ENCODE results near the gene UTS2B. TPM values are rescaled to one million over a fixed set of nuclear protein-coding genes. Genes with fewer than 3 reads are reported as not detected.

The UTS2B gene
- total and polyA plus RNA-seq, 5 donors from 2014 or later, result not detected

DNA sequence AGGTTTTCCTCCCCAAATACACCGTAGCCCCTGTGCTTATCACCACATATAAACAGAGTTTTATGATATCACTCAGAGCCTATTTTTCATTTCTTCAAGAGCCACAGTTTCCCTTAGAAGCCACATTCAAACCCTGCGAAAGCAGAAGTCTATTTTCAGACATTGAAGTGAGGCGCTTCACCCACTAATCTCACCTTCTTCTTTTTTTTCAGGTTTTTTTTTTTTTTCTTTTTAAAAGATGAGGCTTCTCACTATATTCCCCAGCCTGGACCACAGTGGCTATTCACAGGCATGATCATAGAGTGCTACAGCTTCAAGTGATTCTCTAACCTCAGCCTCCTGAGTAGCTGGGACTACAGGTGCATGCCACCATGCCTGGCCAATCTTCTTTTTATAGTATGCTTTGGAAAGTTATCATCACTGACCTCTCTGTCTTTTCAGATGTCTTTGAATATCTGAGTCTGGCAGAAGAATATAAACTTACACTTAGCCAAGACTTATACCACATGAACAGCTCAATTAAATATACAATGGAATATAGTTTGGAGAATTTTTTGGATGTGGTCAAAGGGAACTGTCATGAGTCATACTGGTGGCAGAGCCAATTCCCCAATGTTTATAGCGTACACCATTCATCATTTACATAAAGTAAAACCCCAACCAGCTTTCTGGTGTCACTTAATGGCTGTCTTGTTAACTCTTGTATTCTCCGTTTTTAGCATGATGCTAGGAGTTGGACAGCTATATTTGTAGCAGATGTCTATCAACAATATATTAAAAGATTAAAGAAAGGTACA, 60.8 kb downstream of the UTS2B start:
- no peaks in the 10 kb centered on the region for H3K36me3 ChIP-seq (ENCODE audit: control insufficient read depth, insufficient read depth, low read length)
- Mint-ChIP-seq H3K27me3 (no peaks in the 10 kb centered on the region), H3K4me3 (no peak overlapping the region)

DNA sequence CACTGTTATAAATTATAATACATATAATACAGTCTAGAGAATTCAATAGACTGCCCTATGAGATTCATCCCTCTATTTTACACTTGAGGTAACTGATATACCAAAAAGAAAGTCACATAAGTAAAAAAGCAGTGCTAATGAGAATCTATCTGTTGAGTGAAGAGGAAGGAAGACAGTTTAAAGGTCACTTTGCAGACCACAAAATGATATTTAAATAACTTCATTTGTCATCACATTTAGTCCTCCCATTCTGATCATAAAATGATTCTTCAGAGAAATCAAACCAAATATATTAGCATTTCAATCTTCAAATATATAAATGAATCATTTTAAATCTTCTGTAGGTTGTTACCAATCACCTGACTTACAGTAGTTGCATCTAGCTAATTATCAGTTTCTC, 61.6 kb downstream of the UTS2B start:
- H3K27me3 Mint-ChIP-seq, result no peaks in the 10 kb centered on the region
- no peaks in the 10 kb centered on the region for H3K4me1 ChIP-seq (ENCODE audit: control insufficient read depth, insufficient read depth, low read length, poor library complexity, severe bottlenecking)
- H3K36me3 ChIP-seq (ENCODE audit: control insufficient read depth, insufficient read depth, low read length), result no peaks in the 10 kb centered on the region
- H3K27ac Mint-ChIP-seq, result no peak overlapping the region
- peaks cover 0 to 12% (median 2%) of the 10 kb centered on the region in 7 donors for H3K9me3 Mint-ChIP-seq
- H3K27me3 ChIP-seq (ENCODE audit: control insufficient read depth, insufficient read depth, low read length), result no peaks in the 10 kb centered on the region
- H3K4me3 Mint-ChIP-seq, result no peak overlapping the region
- H3K4me1 Mint-ChIP-seq, result no peaks in the 10 kb centered on the region
- DNase-seq (no peak), ATAC-seq (ENCODE audit: low read depth in 2 of 2) (no peak)
- no peak overlapping the region for H3K4me3 ChIP-seq (ENCODE audit: low read depth, low read length)
- no peaks in the 10 kb centered on the region for H3K36me3 Mint-ChIP-seq
- H3K9me3 ChIP-seq (ENCODE audit: control insufficient read depth in 2 of 2, low read length in 2 of 2), result no peaks in the 10 kb centered on the region
- H3K27ac ChIP-seq (ENCODE audit: insufficient read depth, low read length, poor library complexity, severe bottlenecking), result no peak overlapping the region

More for the DNA sequence above, 60.8 kb downstream of the UTS2B start:
- DNase-seq, result no peak
- Histone ChIP-seq H3K27ac (ENCODE audit: insufficient read depth, low read length, poor library complexity, severe bottlenecking) (no peak overlapping the region), H3K9me3 (ENCODE audit: control insufficient read depth in 2 of 2, low read length in 2 of 2) (no peaks in the 10 kb centered on the region), H3K4me1 (ENCODE audit: control insufficient read depth, insufficient read depth, low read length, poor library complexity, severe bottlenecking) (no peaks in the 10 kb centered on the region), H3K27me3 (ENCODE audit: control insufficient read depth, insufficient read depth, low read length) (no peaks in the 10 kb centered on the region), H3K4me3 (ENCODE audit: low read depth, low read length) (no peak overlapping the region)
- H3K4me1 Mint-ChIP-seq, result no peaks in the 10 kb centered on the region
- peaks cover 0 to 12% (median 4%) of the 10 kb centered on the region in 7 donors for H3K9me3 Mint-ChIP-seq
- H3K36me3 Mint-ChIP-seq, result no peaks in the 10 kb centered on the region
- no peak for ATAC-seq (ENCODE audit: low read depth in 2 of 2)
- no peak overlapping the region for H3K27ac Mint-ChIP-seq

DNA sequence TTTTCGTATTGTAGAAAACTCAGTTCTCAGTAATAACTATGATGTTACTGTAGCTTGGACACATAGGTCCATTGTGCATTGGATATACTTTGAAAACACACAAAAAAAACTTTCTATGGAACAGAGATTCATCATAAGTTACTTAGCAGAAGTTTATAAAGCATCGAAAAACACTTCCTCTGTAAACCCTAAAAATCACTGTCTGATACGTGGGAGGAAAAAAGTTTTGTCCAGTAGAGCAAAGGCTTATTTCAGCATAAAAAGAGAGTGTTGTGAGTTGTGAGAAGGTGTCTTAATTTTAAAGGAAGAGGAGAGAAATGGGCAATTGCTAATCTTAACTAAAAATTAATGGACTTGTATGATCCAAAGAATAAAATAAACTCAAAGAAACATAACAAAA, 66.5 kb downstream of the UTS2B start:
- DNase-seq (no peak), ATAC-seq (ENCODE audit: low read depth in 2 of 2) (no peak)
- H3K4me1 ChIP-seq (ENCODE audit: control insufficient read depth, insufficient read depth, low read length, poor library complexity, severe bottlenecking), result no peaks in the 10 kb centered on the region
- no peaks in the 10 kb centered on the region for H3K27me3 ChIP-seq (ENCODE audit: control insufficient read depth, insufficient read depth, low read length)
- H3K4me3 ChIP-seq (ENCODE audit: low read depth, low read length), result no peak overlapping the region
- Mint-ChIP-seq H3K9me3 (peaks cover 0 to 6% (median 0%) of the 10 kb centered on the region in 7 donors), H3K4me1 (peaks cover 0 to 2% (median under 1%) of the 10 kb centered on the region in 4 donors), H3K27me3 (no peaks in the 10 kb centered on the region), H3K27ac (no peak overlapping the region), H3K36me3 (no peaks in the 10 kb centered on the region), H3K4me3 (no peak overlapping the region)
- no peak overlapping the region for H3K27ac ChIP-seq (ENCODE audit: insufficient read depth, low read length, poor library complexity, severe bottlenecking)
- H3K36me3 ChIP-seq (ENCODE audit: control insufficient read depth, insufficient read depth, low read length), result no peaks in the 10 kb centered on the region
- no peaks in the 10 kb centered on the region for H3K9me3 ChIP-seq (ENCODE audit: control insufficient read depth in 2 of 2, low read length in 2 of 2)

DNA sequence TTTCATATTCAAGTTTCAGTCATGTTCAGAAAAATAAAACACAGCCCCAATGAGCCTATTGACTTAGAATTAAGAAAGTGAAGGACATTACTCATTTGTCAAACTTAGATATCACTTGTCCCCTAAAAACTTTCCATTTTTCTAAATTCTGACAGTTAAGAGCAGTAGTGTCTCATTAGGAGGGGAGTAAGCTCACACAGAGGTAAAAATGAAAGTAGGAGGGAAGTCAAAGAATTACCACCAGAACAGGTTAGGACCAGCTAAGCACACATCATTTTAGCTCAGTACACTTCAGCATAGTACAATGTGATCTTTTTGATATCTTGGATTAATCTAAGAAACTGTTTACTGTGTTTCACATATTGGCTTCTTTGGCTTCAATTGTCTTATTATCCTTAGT, 67.0 kb downstream of the UTS2B start:
- Histone ChIP-seq H3K36me3 (ENCODE audit: control insufficient read depth, insufficient read depth, low read length) (no peaks in the 10 kb centered on the region), H3K27ac (ENCODE audit: insufficient read depth, low read length, poor library complexity, severe bottlenecking) (no peak overlapping the region), H3K4me1 (ENCODE audit: control insufficient read depth, insufficient read depth, low read length, poor library complexity, severe bottlenecking) (no peaks in the 10 kb centered on the region), H3K9me3 (ENCODE audit: control insufficient read depth in 2 of 2, low read length in 2 of 2) (no peaks in the 10 kb centered on the region), H3K4me3 (ENCODE audit: low read depth, low read length) (peak overlapping the region; percentile 15), H3K27me3 (ENCODE audit: control insufficient read depth, insufficient read depth, low read length) (no peaks in the 10 kb centered on the region)
- H3K27me3 Mint-ChIP-seq, result no peaks in the 10 kb centered on the region
- no peak overlapping the region for H3K4me3 Mint-ChIP-seq
- H3K27ac Mint-ChIP-seq, result no peak overlapping the region
- ATAC-seq (ENCODE audit: low read depth in 2 of 2) (no peak), DNase-seq (no peak)
- peaks cover 0 to 6% (median 0%) of the 10 kb centered on the region in 7 donors for H3K9me3 Mint-ChIP-seq
- no peaks in the 10 kb centered on the region for H3K36me3 Mint-ChIP-seq
- peaks cover 0 to 4% (median 1%) of the 10 kb centered on the region in 4 donors for H3K4me1 Mint-ChIP-seq

DNA sequence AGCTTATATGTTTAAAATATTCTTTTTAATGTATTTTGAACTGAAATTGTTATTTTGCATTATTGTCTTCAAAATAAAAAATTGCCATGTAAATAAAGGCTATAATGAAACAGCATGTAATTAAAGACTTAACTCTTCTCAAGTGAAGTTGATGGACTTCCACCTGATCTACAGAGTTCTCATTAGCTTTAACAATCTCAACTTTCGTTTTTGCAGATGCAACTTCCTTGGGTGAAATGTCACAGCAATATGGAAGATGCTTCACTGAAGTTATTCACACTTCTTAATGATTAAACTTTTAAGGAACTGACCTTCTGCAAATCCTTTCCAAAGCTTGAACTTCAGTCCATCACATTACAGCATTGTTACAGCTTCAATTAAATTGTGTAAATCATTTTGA, 67.7 kb downstream of the UTS2B start:
- no peaks in the 10 kb centered on the region for H3K36me3 ChIP-seq (ENCODE audit: control insufficient read depth, insufficient read depth, low read length)
- DNase-seq (no peak), ATAC-seq (ENCODE audit: low read depth in 2 of 2) (no peak)
- Mint-ChIP-seq H3K4me3 (no peak overlapping the region), H3K9me3 (peaks cover 0 to 6% (median 0%) of the 10 kb centered on the region in 7 donors), H3K27me3 (no peaks in the 10 kb centered on the region), H3K36me3 (no peaks in the 10 kb centered on the region), H3K27ac (no peak overlapping the region), H3K4me1 (peaks cover 0 to 4% (median 1%) of the 10 kb centered on the region in 4 donors)
- H3K4me3 ChIP-seq (ENCODE audit: low read depth, low read length), result no peak overlapping the region
- H3K9me3 ChIP-seq (ENCODE audit: control insufficient read depth in 2 of 2, low read length in 2 of 2), result no peaks in the 10 kb centered on the region
- no peaks in the 10 kb centered on the region for H3K4me1 ChIP-seq (ENCODE audit: control insufficient read depth, insufficient read depth, low read length, poor library complexity, severe bottlenecking)
- H3K27ac ChIP-seq (ENCODE audit: insufficient read depth, low read length, poor library complexity, severe bottlenecking), result no peak overlapping the region
- H3K27me3 ChIP-seq (ENCODE audit: control insufficient read depth, insufficient read depth, low read length), result no peaks in the 10 kb centered on the region

DNA sequence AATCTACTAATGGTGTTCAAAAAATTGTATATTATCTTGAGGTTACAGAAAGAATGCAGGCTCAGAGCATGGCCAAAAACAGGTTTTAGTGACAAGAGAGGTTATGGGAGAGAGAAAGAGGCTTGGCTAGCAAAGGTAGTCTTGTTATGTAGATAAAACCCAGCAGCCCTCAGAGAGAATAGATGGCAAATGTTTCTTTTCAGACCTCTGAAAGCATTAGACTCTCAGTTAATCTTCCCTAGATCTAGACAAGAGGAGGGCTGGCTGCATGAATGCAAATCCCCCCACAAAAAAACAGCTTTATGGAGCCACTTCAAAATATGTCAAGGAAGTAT, 69.1 kb downstream of the UTS2B start:
- H3K27ac ChIP-seq (ENCODE audit: insufficient read depth, low read length, poor library complexity, severe bottlenecking), result no peak overlapping the region

DNA sequence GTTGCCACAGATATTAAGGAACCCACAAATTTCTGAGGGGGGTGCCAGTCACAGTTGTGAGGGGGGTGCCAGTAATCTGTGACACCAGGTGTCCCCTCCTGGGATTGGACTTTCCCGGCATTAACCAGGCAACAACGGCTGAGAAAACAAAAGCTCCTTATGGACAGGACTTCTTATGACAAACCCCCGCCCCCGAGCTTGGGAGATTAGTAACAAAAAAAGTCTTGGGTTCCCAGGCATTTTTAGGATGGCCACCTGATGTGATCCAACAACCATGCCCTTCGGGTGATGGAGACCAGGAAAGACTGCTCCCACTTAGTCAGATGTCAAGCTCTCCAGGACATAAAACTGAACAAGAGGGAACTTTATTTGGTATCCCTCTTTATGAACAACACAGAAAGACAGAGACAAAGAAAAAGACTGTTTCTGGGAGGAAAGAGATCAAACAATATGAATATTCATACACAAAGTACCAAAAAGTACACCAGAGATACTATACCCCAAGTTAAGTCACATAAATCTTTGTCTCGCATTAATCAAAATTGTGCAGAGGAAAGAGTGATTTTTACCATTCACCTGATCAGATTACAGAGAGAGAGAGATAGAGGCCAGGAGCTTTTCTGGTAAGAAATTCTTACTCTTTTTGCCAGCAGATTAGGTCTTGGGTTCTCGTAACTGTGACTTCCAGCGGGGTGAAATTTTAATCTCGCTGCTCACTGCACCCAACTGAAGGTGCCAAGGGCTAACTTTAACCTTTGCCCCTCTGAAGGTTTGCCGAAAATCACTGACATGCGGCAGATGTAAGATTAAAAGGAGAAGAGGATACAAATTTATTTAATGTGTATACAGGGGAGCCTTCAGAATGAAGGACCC, 69.7 kb downstream of the UTS2B start:
- Mint-ChIP-seq H3K4me3 (no peak overlapping the region), H3K36me3 (no peaks in the 10 kb centered on the region), H3K4me1 (peaks cover 0 to 4% (median 1%) of the 10 kb centered on the region in 4 donors), H3K9me3 (no peaks in the 10 kb centered on the region), H3K27me3 (no peaks in the 10 kb centered on the region), H3K27ac (no peak overlapping the region)
- Histone ChIP-seq H3K27ac (ENCODE audit: insufficient read depth, low read length, poor library complexity, severe bottlenecking) (no peak overlapping the region), H3K9me3 (ENCODE audit: control insufficient read depth in 2 of 2, low read length in 2 of 2) (no peaks in the 10 kb centered on the region), H3K27me3 (ENCODE audit: control insufficient read depth, insufficient read depth, low read length) (no peaks in the 10 kb centered on the region), H3K36me3 (ENCODE audit: control insufficient read depth, insufficient read depth, low read length) (no peaks in the 10 kb centered on the region), H3K4me1 (ENCODE audit: control insufficient read depth, insufficient read depth, low read length, poor library complexity, severe bottlenecking) (no peaks in the 10 kb centered on the region), H3K4me3 (ENCODE audit: low read depth, low read length) (no peak overlapping the region)
- ATAC-seq (ENCODE audit: low read depth in 2 of 2) (no peak), DNase-seq (no peak)

More for the DNA sequence above, 69.1 kb downstream of the UTS2B start:
- DNase-seq (no peak), ATAC-seq (ENCODE audit: low read depth in 2 of 2) (no peak)
- Histone ChIP-seq H3K36me3 (ENCODE audit: control insufficient read depth, insufficient read depth, low read length) (no peaks in the 10 kb centered on the region), H3K4me1 (ENCODE audit: control insufficient read depth, insufficient read depth, low read length, poor library complexity, severe bottlenecking) (no peaks in the 10 kb centered on the region), H3K4me3 (ENCODE audit: low read depth, low read length) (no peak overlapping the region), H3K27me3 (ENCODE audit: control insufficient read depth, insufficient read depth, low read length) (no peaks in the 10 kb centered on the region), H3K9me3 (ENCODE audit: control insufficient read depth in 2 of 2, low read length in 2 of 2) (no peaks in the 10 kb centered on the region)
- Mint-ChIP-seq H3K9me3 (no peaks in the 10 kb centered on the region), H3K27ac (no peak overlapping the region), H3K4me3 (no peak overlapping the region), H3K36me3 (no peaks in the 10 kb centered on the region), H3K4me1 (peaks cover 0 to 4% (median 1%) of the 10 kb centered on the region in 4 donors), H3K27me3 (no peaks in the 10 kb centered on the region)
